ENCODE measurements around the gene PET100. TPM values are rescaled to one million over a fixed set of nuclear protein-coding genes. Genes with fewer than 3 reads are reported as not detected.

PET100 gene
- total and polyA plus RNA-seq, 10 of the 15 experiments (the other 5 are each of a cell fraction or from before 2014, with no cell fraction given): 47.0 to 462 (median 126) TPM

DNA sequence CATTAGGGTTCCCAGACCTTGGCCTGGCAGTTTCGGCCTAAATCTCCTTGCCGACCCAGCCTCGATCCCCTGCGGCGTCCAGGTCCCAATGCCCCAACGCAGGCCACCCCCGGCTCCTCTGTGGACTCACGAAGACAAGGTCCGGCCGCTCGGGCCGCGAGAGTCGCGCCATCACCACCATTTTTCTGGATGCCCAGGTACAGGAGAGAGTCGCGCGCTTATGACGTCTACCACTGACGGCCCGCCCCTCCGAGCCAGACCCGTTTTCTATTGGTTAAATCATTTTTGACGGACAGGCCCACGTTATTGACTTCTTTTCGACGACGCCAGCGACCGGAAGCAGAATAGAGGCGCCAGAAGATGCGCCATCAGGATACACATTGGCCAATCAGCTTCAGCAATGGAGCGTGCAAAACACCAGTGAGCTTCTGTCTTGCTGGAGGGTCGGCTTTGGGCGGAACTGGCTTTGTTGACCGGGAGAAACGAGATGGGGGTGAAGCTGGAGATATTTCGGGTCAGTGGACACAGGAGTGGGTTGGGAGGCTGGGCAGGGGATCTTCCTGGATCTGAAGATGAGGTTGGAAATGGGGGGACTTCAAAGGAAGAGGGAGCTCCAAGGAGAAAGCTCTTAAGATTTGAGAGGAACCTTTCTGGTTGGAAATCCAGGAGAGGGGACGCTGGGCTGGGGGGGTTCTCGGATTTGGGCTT, at the start of gene PET100, which contains the start of gene XAB2 (continued):
- TF ChIP-seq, protein P1, sequence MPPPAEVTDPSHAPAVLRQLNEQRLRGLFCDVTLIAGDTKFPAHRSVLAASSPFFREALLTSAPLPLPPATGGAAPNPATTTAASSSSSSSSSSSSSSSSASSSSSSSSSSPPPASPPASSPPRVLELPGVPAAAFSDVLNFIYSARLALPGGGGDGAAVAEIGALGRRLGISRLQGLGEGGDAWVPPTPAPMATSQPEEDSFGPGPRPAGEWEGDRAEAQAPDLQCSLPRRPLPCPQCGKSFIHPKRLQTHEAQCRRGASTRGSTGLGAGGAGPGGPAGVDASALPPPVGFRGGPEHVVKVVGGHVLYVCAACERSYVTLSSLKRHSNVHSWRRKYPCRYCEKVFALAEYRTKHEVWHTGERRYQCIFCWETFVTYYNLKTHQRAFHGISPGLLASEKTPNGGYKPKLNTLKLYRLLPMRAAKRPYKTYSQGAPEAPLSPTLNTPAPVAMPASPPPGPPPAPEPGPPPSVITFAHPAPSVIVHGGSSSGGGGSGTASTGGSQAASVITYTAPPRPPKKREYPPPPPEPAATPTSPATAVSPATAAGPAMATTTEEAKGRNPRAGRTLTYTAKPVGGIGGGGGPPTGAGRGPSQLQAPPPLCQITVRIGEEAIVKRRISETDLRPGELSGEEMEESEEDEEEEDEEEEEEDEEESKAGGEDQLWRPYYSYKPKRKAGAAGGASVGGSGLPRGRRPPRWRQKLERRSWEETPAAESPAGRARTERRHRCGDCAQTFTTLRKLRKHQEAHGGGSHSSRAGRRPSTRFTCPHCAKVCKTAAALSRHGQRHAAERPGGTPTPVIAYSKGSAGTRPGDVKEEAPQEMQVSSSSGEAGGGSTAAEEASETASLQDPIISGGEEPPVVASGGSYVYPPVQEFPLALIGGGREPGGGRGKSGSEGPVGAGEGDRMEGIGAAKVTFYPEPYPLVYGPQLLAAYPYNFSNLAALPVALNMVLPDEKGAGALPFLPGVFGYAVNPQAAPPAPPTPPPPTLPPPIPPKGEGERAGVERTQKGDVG (CRISPR knock-in tag; IDR thresholded peaks at IDR 0.05): no peak
- TF ChIP-seq SREBF2 (IDR thresholded peaks at IDR 0.05; ENCODE audit: low read length): no peak
- TF ChIP-seq RCOR1 (conservative IDR thresholded peaks at IDR 0.05; ENCODE audit: low read depth, low read length): 0 out of 2 replicates have a peak, but pooled peaks have one; percentile 69
- no peak; the same call in 1 of the 2 replicates for TF ChIP-seq TBL1XR1 (IDR thresholded peaks at IDR 0.05; ENCODE audit: low read depth, low read length)
- TF ChIP-seq SMC3 (IDR thresholded peaks at IDR 0.05; ENCODE audit: borderline replicate concordance, low read length): no peak
- no peak for TF ChIP-seq TCF3 (IDR thresholded peaks at IDR 0.05; ENCODE audit: borderline replicate concordance, insufficient read depth, low read depth, low read length)
- TF ChIP-seq TARDBP (IDR thresholded peaks at IDR 0.05; ENCODE audit: borderline replicate concordance): no peak; the same call in 1 of the 2 replicates
- no peak for TF ChIP-seq RBBP5 (conservative IDR thresholded peaks at IDR 0.05)
- peak; percentile 79 for TF ChIP-seq ATF7 (IDR thresholded peaks at IDR 0.05; ENCODE audit: low read depth)
- 0 out of 2 replicates have a peak, but pooled peaks have one; percentile 52 for TF ChIP-seq GATAD2B (conservative IDR thresholded peaks at IDR 0.05; ENCODE audit: low read depth)
- TF ChIP-seq SMAD5 (IDR thresholded peaks at IDR 0.05; ENCODE audit: low read depth): no peak
- peak; percentile 80; the same call in 1 of the 2 replicates for TF ChIP-seq RB1 (IDR thresholded peaks at IDR 0.05; ENCODE audit: borderline replicate concordance)
- TF ChIP-seq RAD21 (IDR thresholded peaks at IDR 0.05; ENCODE audit: insufficient read depth, low read depth, low read length): no peak
- TF ChIP-seq CHD2 (IDR thresholded peaks at IDR 0.05; ENCODE audit: borderline replicate concordance, low read depth, low read length): peak; percentile 93
- TF ChIP-seq EGR1 (IDR thresholded peaks at IDR 0.05; ENCODE audit: borderline replicate concordance in 1 of 2, low read depth in 2 of 2, low read length in 2 of 2): no peak
- TF ChIP-seq MYC (IDR thresholded peaks at IDR 0.05; ENCODE audit: insufficient read depth, insufficient read length, insufficient replicate concordance, low read length, severe bottlenecking): no peak
- TF ChIP-seq, protein P2, sequence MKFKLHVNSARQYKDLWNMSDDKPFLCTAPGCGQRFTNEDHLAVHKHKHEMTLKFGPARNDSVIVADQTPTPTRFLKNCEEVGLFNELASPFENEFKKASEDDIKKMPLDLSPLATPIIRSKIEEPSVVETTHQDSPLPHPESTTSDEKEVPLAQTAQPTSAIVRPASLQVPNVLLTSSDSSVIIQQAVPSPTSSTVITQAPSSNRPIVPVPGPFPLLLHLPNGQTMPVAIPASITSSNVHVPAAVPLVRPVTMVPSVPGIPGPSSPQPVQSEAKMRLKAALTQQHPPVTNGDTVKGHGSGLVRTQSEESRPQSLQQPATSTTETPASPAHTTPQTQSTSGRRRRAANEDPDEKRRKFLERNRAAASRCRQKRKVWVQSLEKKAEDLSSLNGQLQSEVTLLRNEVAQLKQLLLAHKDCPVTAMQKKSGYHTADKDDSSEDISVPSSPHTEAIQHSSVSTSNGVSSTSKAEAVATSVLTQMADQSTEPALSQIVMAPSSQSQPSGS (IDR thresholded peaks at IDR 0.05; ENCODE audit: low read length): no peak
- no peak for TF ChIP-seq RAD51 (IDR thresholded peaks at IDR 0.05)
- no peak; the same call in 2 of the 3 replicates for TF ChIP-seq POU2F2 (IDR thresholded peaks at IDR 0.05; ENCODE audit: borderline replicate concordance, low read depth, low read length)
- TF ChIP-seq, protein P3, sequence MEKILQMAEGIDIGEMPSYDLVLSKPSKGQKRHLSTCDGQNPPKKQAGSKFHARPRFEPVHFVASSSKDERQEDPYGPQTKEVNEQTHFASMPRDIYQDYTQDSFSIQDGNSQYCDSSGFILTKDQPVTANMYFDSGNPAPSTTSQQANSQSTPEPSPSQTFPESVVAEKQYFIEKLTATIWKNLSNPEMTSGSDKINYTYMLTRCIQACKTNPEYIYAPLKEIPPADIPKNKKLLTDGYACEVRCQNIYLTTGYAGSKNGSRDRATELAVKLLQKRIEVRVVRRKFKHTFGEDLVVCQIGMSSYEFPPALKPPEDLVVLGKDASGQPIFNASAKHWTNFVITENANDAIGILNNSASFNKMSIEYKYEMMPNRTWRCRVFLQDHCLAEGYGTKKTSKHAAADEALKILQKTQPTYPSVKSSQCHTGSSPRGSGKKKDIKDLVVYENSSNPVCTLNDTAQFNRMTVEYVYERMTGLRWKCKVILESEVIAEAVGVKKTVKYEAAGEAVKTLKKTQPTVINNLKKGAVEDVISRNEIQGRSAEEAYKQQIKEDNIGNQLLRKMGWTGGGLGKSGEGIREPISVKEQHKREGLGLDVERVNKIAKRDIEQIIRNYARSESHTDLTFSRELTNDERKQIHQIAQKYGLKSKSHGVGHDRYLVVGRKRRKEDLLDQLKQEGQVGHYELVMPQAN (conservative IDR thresholded peaks at IDR 0.05): peak; percentile 63; the same call in 1 of the 2 replicates
- TF ChIP-seq POLR2AphosphoS2 (IDR thresholded peaks at IDR 0.05; ENCODE audit: low read depth, low read length): no peak; the same call in 1 of the 2 replicates
- peak; percentile 87 for TF ChIP-seq NFYA (IDR thresholded peaks at IDR 0.05; ENCODE audit: borderline replicate concordance, low read depth, low read length)
- TF ChIP-seq ZSCAN29 (IDR thresholded peaks at IDR 0.05): no peak
- peak; percentile 82 for TF ChIP-seq POLR2AphosphoS5 (IDR thresholded peaks at IDR 0.05; ENCODE audit: low read length)
- 0 out of 2 replicates have a peak, but pooled peaks have one; percentile 17 for TF ChIP-seq BRCA1 (IDR thresholded peaks at IDR 0.05; ENCODE audit: low read depth, low read length)

Measured in GM12878 (cell line).